GM12878 (cell line): Measurements from ENCODE around the gene POLR2L. TPM values are rescaled to one million over a fixed set of nuclear protein-coding genes. Genes with fewer than 3 reads are reported as not detected.
A peak's percentile ranks its signal among the peaks of the same experiment; 100 is the strongest.

Experiments
- ATAC-seq: fragments of 200-7000 bp; cut with Tn5 transposase; 3 replicates; pipeline ENCODE4 v1.9.1; 2020; ENCODE audit warnings: mild to moderate bottlenecking, moderate library complexity
- BruUV-seq: library from RNA; stranded (reverse); fragments of 400-500 nt; replicated peaks from 2 replicates; lab custom pipeline; 2021; lab: Mats Ljungman, UMichigan
- CTCF ChIA-PET: fragments of 300-600 bp; sonication (Branson Sonifier 250); formaldehyde crosslinking; extraction: SDS; loops from one replicate; lab custom pipeline; 2021; ENCODE audit warnings: inconsistent platforms; lab: Yijun Ruan, JAX
- POLR2A ChIA-PET: fragments of 350-600 bp; formaldehyde crosslinking; extraction: SDS; loops from one replicate; lab custom pipeline; 2021; ENCODE audit warnings: inconsistent platforms; lab: Charles Lee
- RAD21 ChIA-PET: fragments of 300-600 bp; sonication (Branson Sonifier 250); formaldehyde crosslinking; loops from one replicate; lab custom pipeline; 2023; ENCODE audit warnings: antibody characterized with exemption; ENCODE audit not compliant: unreplicated experiment; lab: Charles Lee
- SMC1A ChIA-PET: fragments of 300-600 bp; sonication (Branson Sonifier 250); formaldehyde crosslinking; loops from one replicate; lab custom pipeline; 2023; ENCODE audit not compliant: unreplicated experiment, uncharacterized antibody; lab: Charles Lee
- DNase-seq: peaks from one replicate; pipeline ENCODE4 v3.0.0-alpha.2; 2011; ENCODE audit warnings: low read depth, low spot score
- FAIRE-seq: peaks from 3 replicates; lab custom pipeline; 2011; peaks lifted over from hg19 to GRCh38; lab: Jason Lieb, UNC
- H2AFZ ChIP-seq: 2 replicates; pipeline ENCODE4 v1.6.0; 2011; ENCODE audit warnings: low read depth, low read length, control low read depth; ENCODE audit not compliant: control insufficient read depth
- H3K27ac ChIP-seq: 2 replicates; pipeline ENCODE4 v1.5.1; 2011; ENCODE audit warnings: control low read depth; ENCODE audit not compliant: control insufficient read depth, insufficient read depth
- H3K27me3 ChIP-seq, 2 experiments: replicated peaks in 1 of 2; 2 replicates each; pipeline versions ENCODE4 v1.6.0 to v1.6.1; 2011; ENCODE audit warnings: low read length in 1 of 2; ENCODE audit not compliant: control insufficient read depth in 2 of 2, insufficient read depth in 2 of 2
- H3K36me3 ChIP-seq, 2 experiments: 2 replicates each; pipeline ENCODE4 v1.5.1; 2011; ENCODE audit warnings: low read length in 1 of 2; ENCODE audit not compliant: control insufficient read depth in 2 of 2, insufficient read depth in 2 of 2
- H3K4me1 ChIP-seq: 2 replicates; pipeline ENCODE4 v1.6.1; 2011; ENCODE audit warnings: mild to moderate bottlenecking, low read length, moderate library complexity, mixed read lengths; ENCODE audit not compliant: control insufficient read depth, insufficient read depth
- H3K4me2 ChIP-seq: 2 replicates; pipeline ENCODE4 v1.6.0; 2011; ENCODE audit warnings: control low read depth; ENCODE audit not compliant: control insufficient read depth, insufficient read depth
- H3K4me3 ChIP-seq: fragments of 200-600 bp; sonication (generic); 2 replicates; pipeline ENCODE4 v1.5.1; 2016
- H3K79me2 ChIP-seq: 2 replicates; pipeline ENCODE4 v1.6.0; 2011; ENCODE audit warnings: low read length; ENCODE audit not compliant: control insufficient read depth, insufficient read depth
- H3K9ac ChIP-seq: 2 replicates; pipeline ENCODE4 v1.8.0; 2011; ENCODE audit warnings: low read length, control low read depth, mixed read lengths; ENCODE audit not compliant: control insufficient read depth, insufficient read depth
- H3K9me3 ChIP-seq: replicated peaks from 3 replicates; pipeline ENCODE4 v1.5.1; 2011; ENCODE audit warnings: mild to moderate bottlenecking, low read length; ENCODE audit not compliant: control insufficient read depth, insufficient read depth
- H4K20me1 ChIP-seq: 2 replicates; pipeline ENCODE4 v1.6.0; 2011; ENCODE audit not compliant: control insufficient read depth, insufficient read depth
- BHLHE40 ChIP-seq, 2 experiments: fragments of 450-650 bp in 1 of 2; IDR thresholded peaks; 2 replicates each; pipeline ENCODE4 v1.6.1; 2011 to 2017; ENCODE audit warnings: low read depth in 2 of 2, borderline replicate concordance in 1 of 2, improper control_type of control experiment in 1 of 2, low read length in 1 of 2, mild to moderate bottlenecking in 1 of 2
- GATAD2B ChIP-seq: fragments of 450-650 bp; conservative IDR thresholded peaks from 2 replicates; pipeline ENCODE4 v1.6.1; 2017; ENCODE audit warnings: low read depth, mild to moderate bottlenecking, moderate library complexity
- HDAC6 ChIP-seq: fragments of 200-600 bp; sonication (generic); IDR thresholded peaks from one replicate; pipeline ENCODE4 v1.8.0; 2017; ENCODE audit warnings: antibody characterized with exemption; ENCODE audit not compliant: unreplicated experiment
- IKZF1 ChIP-seq: fragments of 450-650 bp; conservative IDR thresholded peaks from 2 replicates; pipeline ENCODE4 v1.6.1; 2017; ENCODE audit warnings: antibody characterized with exemption, mild to moderate bottlenecking
- MYC ChIP-seq: IDR thresholded peaks from 2 replicates; pipeline ENCODE4 v1.6.1; 2011; ENCODE audit warnings: mild to moderate bottlenecking, low read length, moderate library complexity, inconsistent platforms; ENCODE audit not compliant: insufficient read depth, insufficient replicate concordance, insufficient read length, severe bottlenecking
- NR2F1 ChIP-seq: fragments of 450-650 bp; conservative IDR thresholded peaks from 2 replicates; pipeline ENCODE4 v1.6.1; 2017; ENCODE audit warnings: mild to moderate bottlenecking
- RBBP5 ChIP-seq: fragments of 200-600 bp; sonication (generic); conservative IDR thresholded peaks from 2 replicates; pipeline ENCODE4 v1.6.1; 2016
- SMC3 ChIP-seq: IDR thresholded peaks from 2 replicates; pipeline ENCODE4 v1.6.1; 2011; ENCODE audit warnings: low read length, improper control_type of control experiment, borderline replicate concordance
- ZNF217 ChIP-seq: fragments of 450-650 bp; IDR thresholded peaks from 2 replicates; pipeline ENCODE4 v1.6.1; 2017; ENCODE audit warnings: antibody characterized with exemption, mild to moderate bottlenecking
- WGBS: methylation state at CpG from one replicate; pipeline ENCODE4 v1.1.6; 2016; ENCODE audit warnings: low lambda C conversion rate; ENCODE audit not compliant: insufficient replicate concordance, insufficient coverage; ENCODE audit errors: missing lambda C conversion rate; 5-methylcytosine and 5-hydroxymethylcytosine counted together
- in situ Hi-C: fragments of 300-500 bp; cut with MboI; formaldehyde crosslinking; loops from 9 replicates; pipeline ENCODE4 v1.14.3; 2018; ENCODE audit warnings: mixed read lengths
- intact Hi-C: fragments of 100-400 bp; cut with micrococcal nuclease; formaldehyde crosslinking; loops from one replicate; pipeline ENCODE4 v1.14.2; 2022; ENCODE audit not compliant: unreplicated experiment
- polyA plus RNA-seq, 11 experiments: library from polyadenylated mRNA; depleted of rRNA in 4 of 11; unstranded in 6 of 11; stranded (reverse) in 5 of 11; fragments of >200 nt; fragmentation: Nextera tagmentation in 4 of 11; fragmentation: Illumina TruSeq in 1 of 11; extraction: Ambion mirVana in 4 of 11; extraction: Trizol in 1 of 11; gene quantifications; 1 replicate in 1 of 11; 2 replicates in 10 of 11; pipeline versions ENCODE4 v1.2.1 to v1.2.3, GENCODE V29; 2011 to 2016; ENCODE audit warnings: inconsistent platforms in 2 of 11, missing spikeins in 2 of 11, low read depth in 1 of 11
- total RNA-seq, 4 experiments: library from RNA; depleted of rRNA in 3 of 4; stranded (reverse); fragments of >200 nt in 3 of 4; fragmentation: Illumina TruSeq in 1 of 4; extraction: Trizol in 1 of 4; gene quantifications; 2 replicates each; pipeline versions ENCODE4 v1.2.1 to v1.2.3, GENCODE V29; 2013 to 2021
- TF ChIP-seq, protein P1 (sequence below), 3 experiments: IDR thresholded peaks in 2 of 3; conservative IDR thresholded peaks in 1 of 3; 2 replicates each; pipeline ENCODE4 v1.5.1; 2011; ENCODE audit warnings: low read depth in 3 of 3, low read length in 3 of 3, mild to moderate bottlenecking in 3 of 3, control low read depth in 2 of 3, moderate library complexity in 2 of 3, inconsistent platforms in 1 of 3, mixed read lengths in 1 of 3; ENCODE audit not compliant: control insufficient read depth in 2 of 3, insufficient read depth in 1 of 3; ENCODE audit errors: extremely low read depth in 1 of 3
- TF ChIP-seq, protein P2 (sequence below): IDR thresholded peaks from 2 replicates; pipeline ENCODE4 v1.6.1; 2011; ENCODE audit warnings: borderline replicate concordance, low read depth, mild to moderate bottlenecking, moderate library complexity, low read length; ENCODE audit not compliant: insufficient read depth, poor library complexity, severe bottlenecking
- TF ChIP-seq, protein P3 (sequence below): IDR thresholded peaks from 2 replicates; pipeline ENCODE4 v1.6.1; 2012; ENCODE audit warnings: low read depth, low read length, improper control_type of control experiment
- TF ChIP-seq, protein P4 (sequence below): fragments of 150-350 bp; IDR thresholded peaks from 2 replicates; pipeline ENCODE4 v1.6.1; 2014; ENCODE audit warnings: mild to moderate bottlenecking, low read depth, low read length

POLR2L gene
- total and polyA plus RNA-seq, 10 of the 15 experiments (the other 5 are each of a cell fraction or from before 2014, with no cell fraction given) = 23.1 to 497 (median 125) TPM

DNA sequence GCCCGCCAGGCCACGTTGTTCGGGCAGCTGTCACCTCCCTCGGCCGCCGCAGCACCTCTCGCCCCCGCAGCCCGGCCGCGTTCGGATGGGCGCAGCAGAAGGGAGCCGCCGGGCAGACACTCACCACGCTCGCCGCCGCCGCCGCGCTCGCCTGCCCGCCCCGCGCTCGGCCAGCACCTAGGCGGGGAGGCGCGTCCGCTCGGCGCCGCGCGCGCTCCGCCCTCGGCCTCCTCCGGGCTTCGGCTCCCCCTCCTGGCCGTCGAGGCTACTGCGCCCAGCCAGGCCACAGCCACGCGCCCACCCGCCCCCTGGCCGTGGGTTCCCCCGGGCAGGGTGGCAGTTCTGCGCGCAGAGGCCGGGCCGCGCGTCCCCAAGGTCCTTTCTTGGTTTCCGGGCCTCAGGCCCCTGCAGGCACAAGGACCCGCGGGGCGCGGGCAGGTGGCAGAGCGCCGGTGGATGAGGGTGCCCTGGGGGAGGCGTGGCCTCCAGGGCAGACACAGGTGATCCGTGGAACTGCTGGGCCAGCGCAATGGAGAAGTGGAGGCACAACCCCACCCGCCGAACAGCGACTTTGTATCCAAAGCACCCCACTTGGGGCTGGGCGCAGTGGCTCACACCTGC lies 44.1 kb downstream of the POLR2L start, which contains the start of gene SLC25A22:
SLC25A22 (minus strand) TSS at position 189 of the 621 bp plus-strand sequence. CDS start 3,275 bp downstream, outside the sequence.
- ChIA-PET RAD21 (no interaction called here), SMC1A (no interaction called here), POLR2A (no interaction called here), CTCF (interaction anchor here (0.7 to 1.4 kb wide), 3 partner anchors 21 to 45 kb away, joined by 3 to 4 read pairs (median 3); no protein-coding TSS in a partner anchor)
- no peaks in the 10 kb centered on the region for H3K27me3 ChIP-seq
- FAIRE-seq (peak; percentile 27), ATAC-seq (peak; percentile 70), DNase-seq (no peak)
- no peaks in the 10 kb centered on the region for H3K9me3 ChIP-seq
- no TSS peak for BruUV-seq
- 2% methylated on average over 25 of the region's 69 CpGs for WGBS
- H4K20me1 ChIP-seq = no peaks in the 10 kb centered on the region
- peak within 1 kb of the TSS; percentile 92 for H2AFZ ChIP-seq
- in situ Hi-C loops (no loop called here), intact Hi-C loops (loop anchor here (5.0 kb wide), 1 partner anchor 51 kb away; the partner anchor contains the start of gene TALDO1)
- peaks cover 0 to 11% of the 10 kb centered on the region in 2 experiments; a peak in 2 of 4 replicates for H3K36me3 ChIP-seq
- peak within 1 kb of the TSS; percentile 85 for H3K27ac ChIP-seq
- peak within 1 kb of the TSS; percentile 79 for H3K9ac ChIP-seq
- H3K4me1 ChIP-seq = peaks cover 15% of the 10 kb centered on the region
- H3K79me2 ChIP-seq = peaks cover 30% of the 10 kb centered on the region
- H3K4me2 ChIP-seq = peak within 1 kb of the TSS; percentile 100
- peak within 1 kb of the TSS; percentile 97 for H3K4me3 ChIP-seq
- TF ChIP-seq, protein P1, sequence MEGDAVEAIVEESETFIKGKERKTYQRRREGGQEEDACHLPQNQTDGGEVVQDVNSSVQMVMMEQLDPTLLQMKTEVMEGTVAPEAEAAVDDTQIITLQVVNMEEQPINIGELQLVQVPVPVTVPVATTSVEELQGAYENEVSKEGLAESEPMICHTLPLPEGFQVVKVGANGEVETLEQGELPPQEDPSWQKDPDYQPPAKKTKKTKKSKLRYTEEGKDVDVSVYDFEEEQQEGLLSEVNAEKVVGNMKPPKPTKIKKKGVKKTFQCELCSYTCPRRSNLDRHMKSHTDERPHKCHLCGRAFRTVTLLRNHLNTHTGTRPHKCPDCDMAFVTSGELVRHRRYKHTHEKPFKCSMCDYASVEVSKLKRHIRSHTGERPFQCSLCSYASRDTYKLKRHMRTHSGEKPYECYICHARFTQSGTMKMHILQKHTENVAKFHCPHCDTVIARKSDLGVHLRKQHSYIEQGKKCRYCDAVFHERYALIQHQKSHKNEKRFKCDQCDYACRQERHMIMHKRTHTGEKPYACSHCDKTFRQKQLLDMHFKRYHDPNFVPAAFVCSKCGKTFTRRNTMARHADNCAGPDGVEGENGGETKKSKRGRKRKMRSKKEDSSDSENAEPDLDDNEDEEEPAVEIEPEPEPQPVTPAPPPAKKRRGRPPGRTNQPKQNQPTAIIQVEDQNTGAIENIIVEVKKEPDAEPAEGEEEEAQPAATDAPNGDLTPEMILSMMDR (IDR thresholded peaks at IDR 0.05 in 2 of 3, conservative IDR thresholded peaks at IDR 0.05 in 1 of 3; ENCODE audit: control insufficient read depth in 2 of 3, extremely low read depth in 1 of 3, insufficient read depth in 1 of 3, low read depth in 3 of 3, low read length in 3 of 3) = peak; percentile 63 to 86 (median 67); a peak in 4 of 6 replicates
- peak; percentile 73 for TF ChIP-seq GATAD2B
- peak; percentile 40; the same call in 1 of the 2 replicates for TF ChIP-seq NR2F1
- TF ChIP-seq, protein P2, sequence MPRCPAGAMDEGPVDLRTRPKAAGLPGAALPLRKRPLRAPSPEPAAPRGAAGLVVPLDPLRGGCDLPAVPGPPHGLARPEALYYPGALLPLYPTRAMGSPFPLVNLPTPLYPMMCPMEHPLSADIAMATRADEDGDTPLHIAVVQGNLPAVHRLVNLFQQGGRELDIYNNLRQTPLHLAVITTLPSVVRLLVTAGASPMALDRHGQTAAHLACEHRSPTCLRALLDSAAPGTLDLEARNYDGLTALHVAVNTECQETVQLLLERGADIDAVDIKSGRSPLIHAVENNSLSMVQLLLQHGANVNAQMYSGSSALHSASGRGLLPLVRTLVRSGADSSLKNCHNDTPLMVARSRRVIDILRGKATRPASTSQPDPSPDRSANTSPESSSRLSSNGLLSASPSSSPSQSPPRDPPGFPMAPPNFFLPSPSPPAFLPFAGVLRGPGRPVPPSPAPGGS = peak; percentile 65
- TF ChIP-seq, protein P3, sequence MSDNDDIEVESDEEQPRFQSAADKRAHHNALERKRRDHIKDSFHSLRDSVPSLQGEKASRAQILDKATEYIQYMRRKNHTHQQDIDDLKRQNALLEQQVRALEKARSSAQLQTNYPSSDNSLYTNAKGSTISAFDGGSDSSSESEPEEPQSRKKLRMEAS = peak; percentile 8; the same call in 1 of the 2 replicates
- peak; percentile 36; the same call in 1 of the 2 replicates for TF ChIP-seq IKZF1
- no peak for TF ChIP-seq RBBP5
- no peak for TF ChIP-seq HDAC6
- TF ChIP-seq, protein P4, sequence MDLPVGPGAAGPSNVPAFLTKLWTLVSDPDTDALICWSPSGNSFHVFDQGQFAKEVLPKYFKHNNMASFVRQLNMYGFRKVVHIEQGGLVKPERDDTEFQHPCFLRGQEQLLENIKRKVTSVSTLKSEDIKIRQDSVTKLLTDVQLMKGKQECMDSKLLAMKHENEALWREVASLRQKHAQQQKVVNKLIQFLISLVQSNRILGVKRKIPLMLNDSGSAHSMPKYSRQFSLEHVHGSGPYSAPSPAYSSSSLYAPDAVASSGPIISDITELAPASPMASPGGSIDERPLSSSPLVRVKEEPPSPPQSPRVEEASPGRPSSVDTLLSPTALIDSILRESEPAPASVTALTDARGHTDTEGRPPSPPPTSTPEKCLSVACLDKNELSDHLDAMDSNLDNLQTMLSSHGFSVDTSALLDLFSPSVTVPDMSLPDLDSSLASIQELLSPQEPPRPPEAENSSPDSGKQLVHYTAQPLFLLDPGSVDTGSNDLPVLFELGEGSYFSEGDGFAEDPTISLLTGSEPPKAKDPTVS = no peak
- TF ChIP-seq BHLHE40 (IDR thresholded peaks at IDR 0.05; ENCODE audit: borderline replicate concordance in 1 of 2, low read depth in 2 of 2, low read length in 1 of 2) = peak in 1 of 2 experiments; percentile 29; a peak in 1 of 4 replicates
- peak; percentile 35; the same call in 1 of the 2 replicates for TF ChIP-seq SMC3
- TF ChIP-seq ZNF217 = 0 out of 2 replicates have a peak, but pooled peaks have one; percentile 39
- TF ChIP-seq MYC = no peak
